IPS-NIHi11 (cell line): ENCODE data around the gene CCDC148.
A peak's percentile ranks its signal among the peaks of the same experiment; 100 is the strongest.

ENCODE experiments used
- DNase-seq: peaks from one replicate; pipeline ENCODE4 v3.0.0; 2012; ENCODE audit warnings: mixed read lengths, low spot score

CCDC148 gene

GRCh38 chr2:158172719-158173118 is 283.8 kb downstream of the CCDC148 start:
- DNase-seq = no peak

- no peak for DNase-seq
Measured at GRCh38 chr2:158154596-158154995, 302.0 kb downstream of the CCDC148 start.

- DNase-seq = no peak
Measured at GRCh38 chr2:158153270-158154015, 303.1 kb downstream of the CCDC148 start.

GRCh38 chr2:158144914-158145625 is 311.5 kb downstream of the CCDC148 start:
- DNase-seq = peak; percentile 35

- DNase-seq = no peak
Measured at GRCh38 chr2:158143703-158144360, 312.7 kb downstream of the CCDC148 start.

GRCh38 chr2:158142568-158143332 is 313.8 kb downstream of the CCDC148 start:
- no peak for DNase-seq

GRCh38 chr2:158142165-158142564 is 314.4 kb downstream of the CCDC148 start:
- no peak for DNase-seq

GRCh38 chr2:158140201-158140600 is 316.4 kb downstream of the CCDC148 start:
- no peak for DNase-seq

GRCh38 chr2:158138255-158138654 is 318.3 kb downstream of the CCDC148 start:
- no peak for DNase-seq

GRCh38 chr2:158135096-158135495 is 321.5 kb downstream of the CCDC148 start:
- DNase-seq = no peak

- DNase-seq = no peak
Measured at GRCh38 chr2:158134655-158135054, 321.9 kb downstream of the CCDC148 start.

GRCh38 chr2:158134055-158134454 is 322.5 kb downstream of the CCDC148 start:
- DNase-seq = no peak

- DNase-seq = no peak
Measured at GRCh38 chr2:158131919-158132566, 324.5 kb downstream of the CCDC148 start.

GRCh38 chr2:158131483-158131912 is 325.1 kb downstream of the CCDC148 start:
- DNase-seq = no peak

- DNase-seq = no peak
Measured at GRCh38 chr2:158130832-158131473, 325.6 kb downstream of the CCDC148 start.

GRCh38 chr2:158129037-158129436 is 327.5 kb downstream of the CCDC148 start:
- DNase-seq = no peak

GRCh38 chr2:158128168-158128973 is 328.2 kb downstream of the CCDC148 start:
- no peak for DNase-seq

GRCh38 chr2:158127380-158127804 is 329.2 kb downstream of the CCDC148 start:
- no peak for DNase-seq

- no peak for DNase-seq
Measured at GRCh38 chr2:158125756-158126498, 330.6 kb downstream of the CCDC148 start.
